WTC11 (cell line): Measurements from ENCODE around the gene CASKIN1.

Experiments
- ATF2 ChIP-seq: sonication (generic); formaldehyde crosslinking; IDR thresholded peaks from 2 replicates; pipeline ENCODE4 v1.8.1; 2022; ENCODE audit warnings: low read depth, missing genetic modification reagents, borderline replicate concordance
- ATF3 ChIP-seq: sonication (generic); formaldehyde crosslinking; conservative IDR thresholded peaks from 2 replicates; pipeline ENCODE4 v1.8.1; 2022; ENCODE audit warnings: mild to moderate bottlenecking, missing genetic modification reagents
- ATF6 ChIP-seq: sonication (generic); formaldehyde crosslinking; IDR thresholded peaks from 2 replicates; pipeline ENCODE4 v1.8.1; 2023; ENCODE audit warnings: mild to moderate bottlenecking, missing genetic modification reagents
- CTCF ChIP-seq: fragments of 200-600 bp; IDR thresholded peaks from 2 replicates; pipeline ENCODE4 v1.8.0; 2022; ENCODE audit warnings: antibody characterized with exemption
- E2F4 ChIP-seq: sonication (generic); formaldehyde crosslinking; IDR thresholded peaks from 2 replicates; pipeline ENCODE4 v1.8.1; 2022; ENCODE audit warnings: low read depth, mild to moderate bottlenecking, moderate library complexity, missing genetic modification reagents, borderline replicate concordance
- FOXK1 ChIP-seq: sonication (generic); formaldehyde crosslinking; IDR thresholded peaks from 2 replicates; pipeline ENCODE4 v1.8.0; 2022; ENCODE audit warnings: mild to moderate bottlenecking, moderate library complexity, missing genetic modification reagents
- HMGA2 ChIP-seq: fragments of 250-450 bp; sonication (Bioruptor Pico); IDR thresholded peaks from 2 replicates; pipeline ENCODE4 v1.4.0; 2021; ENCODE audit warnings: mild to moderate bottlenecking, moderate library complexity
- MLX ChIP-seq: sonication (generic); formaldehyde crosslinking; IDR thresholded peaks from 2 replicates; pipeline ENCODE4 v1.8.1; 2023; ENCODE audit warnings: mild to moderate bottlenecking, missing genetic modification reagents, moderate library complexity
- SMAD3 ChIP-seq: sonication (generic); formaldehyde crosslinking; IDR thresholded peaks from 2 replicates; pipeline ENCODE4 v1.8.0; 2022; ENCODE audit warnings: missing genetic modification reagents, mild to moderate bottlenecking, borderline replicate concordance
- ZMAT4 ChIP-seq: fragments of 250-450 bp; sonication (Bioruptor Pico); IDR thresholded peaks from 2 replicates; pipeline ENCODE4 v1.9.0; 2021; ENCODE audit warnings: mild to moderate bottlenecking

GRCh38 chr16:2232094-2232990, 35.9 kb upstream of the CASKIN1 start:
- TF ChIP-seq SMAD3 (CRISPR knock-in tag) (no peak), CTCF (no peak), E2F4 (no peak), ZMAT4 (CRISPR knock-in tag) (no peak), HMGA2 (no peak), MLX (CRISPR knock-in tag) (no peak), FOXK1 (CRISPR knock-in tag) (no peak), ATF6 (CRISPR knock-in tag) (no peak), ATF3 (CRISPR knock-in tag) (no peak), ATF2 (no peak)
